Neural crest cell (in vitro differentiated cells): ENCODE data around the gene HOXB4. TPM values are rescaled to one million over a fixed set of nuclear protein-coding genes. Genes with fewer than 3 reads are reported as not detected.
A peak's percentile ranks its signal among the peaks of the same experiment; 100 is the strongest.

Experiments used
- DNase-seq: peaks from one replicate; pipeline ENCODE4 v3.0.0; 2021; ENCODE audit warnings: low read depth, mixed read lengths, low spot score
- H3K27ac Mint-ChIP-seq: one replicate; pipeline ENCODE4 v1.8.0; 2021; ENCODE audit warnings: mild to moderate bottlenecking, mixed read lengths; ENCODE audit not compliant: unreplicated experiment
- H3K27me3 Mint-ChIP-seq: 2 replicates; pipeline ENCODE4 v1.8.0; 2021; ENCODE audit warnings: low read depth, mild to moderate bottlenecking, mixed read lengths
- H3K36me3 Mint-ChIP-seq: 2 replicates; pipeline ENCODE4 v1.8.0; 2021; ENCODE audit warnings: low read depth, mild to moderate bottlenecking, mixed read lengths
- H3K4me1 Mint-ChIP-seq: 2 replicates; pipeline ENCODE4 v1.8.0; 2021; ENCODE audit warnings: mixed read lengths
- H3K4me3 Mint-ChIP-seq: one replicate; pipeline ENCODE4 v1.8.0; 2021; ENCODE audit warnings: mild to moderate bottlenecking, mixed read lengths
- H3K9me3 Mint-ChIP-seq: 2 replicates; pipeline ENCODE4 v1.8.0; 2021; ENCODE audit warnings: mixed read lengths
- CTCF ChIP-seq: fragments of 200-600 bp; sonication (generic); conservative IDR thresholded peaks from 2 replicates; pipeline ENCODE4 v1.5.0; 2021; ENCODE audit warnings: antibody characterized with exemption, mild to moderate bottlenecking
- total RNA-seq: library from RNA; stranded (reverse); gene quantifications from 2 replicates; pipeline ENCODE4 v1.2.1, GENCODE V29; 2021

The HOXB4 gene
- total RNA-seq, 1 donor from 2014 or later: 5.0 TPM

GRCh38 chr17:48555258-48556228 is 22.6 kb downstream of the HOXB4 start:
- DNase-seq: no peak
- peaks cover 51% of the 10 kb centered on the region for H3K4me1 Mint-ChIP-seq
- peaks cover 4% of the 10 kb centered on the region for H3K36me3 Mint-ChIP-seq
- H3K27ac Mint-ChIP-seq: no peak overlapping the region
- H3K9me3 Mint-ChIP-seq: no peaks in the 10 kb centered on the region
- peaks cover 99% of the 10 kb centered on the region for H3K27me3 Mint-ChIP-seq
- H3K4me3 Mint-ChIP-seq: peak overlapping the region; percentile 78
- TF ChIP-seq CTCF: no peak

- Mint-ChIP-seq H3K27me3 (peaks cover 99% of the 10 kb centered on the region), H3K4me3 (peak overlapping the region; percentile 78), H3K4me1 (peaks cover 56% of the 10 kb centered on the region), H3K27ac (peak overlapping the region; percentile 89), H3K36me3 (peaks cover 4% of the 10 kb centered on the region), H3K9me3 (no peaks in the 10 kb centered on the region)
- no peak for DNase-seq
- TF ChIP-seq CTCF: no peak
Measured at GRCh38 chr17:48554412-48555257, 23.5 kb downstream of the HOXB4 start.

GRCh38 chr17:48553826-48554225 is 24.3 kb downstream of the HOXB4 start:
- no peaks in the 10 kb centered on the region for H3K9me3 Mint-ChIP-seq
- TF ChIP-seq CTCF: no peak
- peaks cover 99% of the 10 kb centered on the region for H3K27me3 Mint-ChIP-seq
- H3K27ac Mint-ChIP-seq: no peak overlapping the region
- peak overlapping the region; percentile 78 for H3K4me3 Mint-ChIP-seq
- peaks cover 4% of the 10 kb centered on the region for H3K36me3 Mint-ChIP-seq
- DNase-seq: no peak
- peaks cover 61% of the 10 kb centered on the region for H3K4me1 Mint-ChIP-seq

GRCh38 chr17:48553190-48553547 is 25.0 kb downstream of the HOXB4 start:
- Mint-ChIP-seq H3K27ac (no peak overlapping the region), H3K4me3 (peak overlapping the region; percentile 78), H3K9me3 (no peaks in the 10 kb centered on the region), H3K36me3 (peaks cover 4% of the 10 kb centered on the region), H3K4me1 (peaks cover 63% of the 10 kb centered on the region), H3K27me3 (peaks cover 99% of the 10 kb centered on the region)
- TF ChIP-seq CTCF: no peak
- no peak for DNase-seq

GRCh38 chr17:48552466-48553189 is 25.5 kb downstream of the HOXB4 start:
- peaks cover 66% of the 10 kb centered on the region for H3K4me1 Mint-ChIP-seq
- no peaks in the 10 kb centered on the region for H3K9me3 Mint-ChIP-seq
- H3K4me3 Mint-ChIP-seq: peak overlapping the region; percentile 84
- TF ChIP-seq CTCF: no peak
- peaks cover 99% of the 10 kb centered on the region for H3K27me3 Mint-ChIP-seq
- H3K27ac Mint-ChIP-seq: no peak overlapping the region
- DNase-seq: no peak
- peaks cover 4% of the 10 kb centered on the region for H3K36me3 Mint-ChIP-seq
